SK-N-SH treated with all-trans-retinoic acid at 6 μM for 48 hours (cell line): ENCODE data around the gene ZNF627.
"Not testable (repeated sequence)": the region's sequence is repeated elsewhere in the genome, so short reads cannot be mapped to it uniquely, and the experiment has no call there.

Experiments
- ATAC-seq: fragments of 200-7000 bp; cut with Tn5 transposase; 3 replicates; pipeline ENCODE4 v1.9.1; 2020; ENCODE audit warnings: mild to moderate bottlenecking, moderate library complexity
- ARNTL ChIP-seq: fragments of 450-650 bp; formaldehyde crosslinking; IDR thresholded peaks from 2 replicates; pipeline ENCODE4 v1.5.0; 2020; ENCODE audit warnings: low read depth, mild to moderate bottlenecking, moderate library complexity, borderline replicate concordance
- BACH2 ChIP-seq: fragments of 250-450 bp; sonication (Bioruptor Pico); IDR thresholded peaks from 2 replicates; pipeline ENCODE4 v1.9.0; 2021; ENCODE audit warnings: mild to moderate bottlenecking, borderline replicate concordance
- CREB5 ChIP-seq: fragments of 250-450 bp; sonication (Bioruptor Pico); IDR thresholded peaks from 2 replicates; pipeline ENCODE4 v1.5.1; 2020; ENCODE audit warnings: low read depth, mild to moderate bottlenecking, moderate library complexity
- CSDC2 ChIP-seq: fragments of 250-450 bp; sonication (Bioruptor Pico); IDR thresholded peaks from 2 replicates; pipeline ENCODE4 v1.5.0; 2020; ENCODE audit warnings: mild to moderate bottlenecking, moderate library complexity
- ESRRG ChIP-seq: fragments of 250-450 bp; sonication (Bioruptor Pico); IDR thresholded peaks from 2 replicates; pipeline ENCODE4 v1.6.1; 2021; ENCODE audit warnings: mild to moderate bottlenecking
- GLIS3 ChIP-seq: fragments of 250-450 bp; sonication (Bioruptor Pico); IDR thresholded peaks from 2 replicates; pipeline ENCODE4 v1.5.0; 2020; ENCODE audit warnings: mild to moderate bottlenecking, moderate library complexity
- ISL1 ChIP-seq: fragments of 250-450 bp; sonication (Bioruptor Pico); IDR thresholded peaks from 2 replicates; pipeline ENCODE4 v2.1.2; 2022; ENCODE audit warnings: mild to moderate bottlenecking, moderate library complexity
- OSR1 ChIP-seq: fragments of 250-450 bp; sonication (Bioruptor Pico); IDR thresholded peaks from 2 replicates; pipeline ENCODE4 v1.8.0; 2022; ENCODE audit warnings: moderate library complexity, mild to moderate bottlenecking, inconsistent platforms
- PPARA ChIP-seq: fragments of 250-450 bp; sonication (Bioruptor Pico); IDR thresholded peaks from 2 replicates; pipeline ENCODE4 v1.5.0; 2020; ENCODE audit warnings: mild to moderate bottlenecking, borderline replicate concordance
- RARB ChIP-seq: fragments of 250-450 bp; sonication (Bioruptor Pico); IDR thresholded peaks from 2 replicates; pipeline ENCODE4 v1.8.0; 2021; ENCODE audit warnings: mild to moderate bottlenecking, moderate library complexity
- SNAI2 ChIP-seq: fragments of 250-450 bp; sonication (Bioruptor Pico); IDR thresholded peaks from 2 replicates; pipeline ENCODE4 v1.5.0; 2020; ENCODE audit warnings: mild to moderate bottlenecking, moderate library complexity
- TCF4 ChIP-seq: fragments of 250-450 bp; sonication (Bioruptor Pico); IDR thresholded peaks from 2 replicates; pipeline ENCODE4 v1.8.0; 2021; ENCODE audit warnings: mild to moderate bottlenecking, moderate library complexity, borderline replicate concordance
- TOX ChIP-seq: fragments of 250-450 bp; sonication (Bioruptor Pico); IDR thresholded peaks from 2 replicates; pipeline ENCODE4 v1.8.0; 2021; ENCODE audit warnings: mild to moderate bottlenecking, moderate library complexity, borderline replicate concordance
- ZC3H10 ChIP-seq: fragments of 250-450 bp; sonication (Bioruptor Pico); IDR thresholded peaks from 2 replicates; pipeline ENCODE4 v1.5.1; 2021; ENCODE audit warnings: mild to moderate bottlenecking, moderate library complexity
- ZFP3 ChIP-seq: fragments of 250-450 bp; sonication (Bioruptor Pico); IDR thresholded peaks from 2 replicates; pipeline ENCODE4 v1.5.0; 2020; ENCODE audit warnings: mild to moderate bottlenecking, moderate library complexity
- ZFP30 ChIP-seq: fragments of 450-650 bp; formaldehyde crosslinking; IDR thresholded peaks from 2 replicates; pipeline ENCODE4 v1.5.0; 2022; ENCODE audit warnings: mild to moderate bottlenecking, moderate library complexity
- ZNF565 ChIP-seq: fragments of 450-650 bp; formaldehyde crosslinking; conservative IDR thresholded peaks from 2 replicates; pipeline ENCODE4 v1.5.0; 2020; ENCODE audit warnings: low read depth, mild to moderate bottlenecking, moderate library complexity
- ZNF70 ChIP-seq: fragments of 450-650 bp; formaldehyde crosslinking; IDR thresholded peaks from 2 replicates; pipeline ENCODE4 v1.5.0; 2020; ENCODE audit warnings: mild to moderate bottlenecking, moderate library complexity
- ZNF8 ChIP-seq: fragments of 450-650 bp; formaldehyde crosslinking; IDR thresholded peaks from 2 replicates; pipeline ENCODE4 v1.5.0; 2020; ENCODE audit warnings: mild to moderate bottlenecking, moderate library complexity
- TF ChIP-seq, protein P1 (sequence below): fragments of 250-450 bp; sonication (Bioruptor Pico); IDR thresholded peaks from 2 replicates; pipeline ENCODE4 v1.5.1; 2021; ENCODE audit warnings: mild to moderate bottlenecking, moderate library complexity
- TF ChIP-seq, protein P2 (sequence below): fragments of 250-450 bp; sonication (Bioruptor Pico); IDR thresholded peaks from 2 replicates; pipeline ENCODE4 v1.8.0; 2020; ENCODE audit warnings: mild to moderate bottlenecking, moderate library complexity, borderline replicate concordance
- TF ChIP-seq, protein P3 (sequence below): fragments of 250-450 bp; sonication (Bioruptor Pico); IDR thresholded peaks from 2 replicates; pipeline ENCODE4 v1.8.0; 2021; ENCODE audit warnings: low read depth, mild to moderate bottlenecking, moderate library complexity, borderline replicate concordance

ZNF627 gene

GRCh38 chr19:11594084-11594483 lies 3.2 kb upstream of the ZNF627 start:
- TF ChIP-seq OSR1 (CRISPR knock-in tag): no peak
- TF ChIP-seq TCF4: no peak
- no peak for TF ChIP-seq ZFP30 (CRISPR knock-in tag)
- no peak for TF ChIP-seq CSDC2 (CRISPR knock-in tag)
- TF ChIP-seq GLIS3 (CRISPR knock-in tag): no peak
- ATAC-seq: no peak

GRCh38 chr19:11596156-11596555 lies 1.1 kb upstream of the ZNF627 start:
- ATAC-seq: no peak
- TF ChIP-seq ZFP3 (CRISPR knock-in tag) (no peak), ISL1 (CRISPR knock-in tag) (no peak)

- no peak for ATAC-seq
- TF ChIP-seq ZFP30 (CRISPR knock-in tag): no peak
- TF ChIP-seq TOX (CRISPR knock-in tag): no peak
- TF ChIP-seq RARB (CRISPR knock-in tag): no peak
- TF ChIP-seq, protein P1, sequence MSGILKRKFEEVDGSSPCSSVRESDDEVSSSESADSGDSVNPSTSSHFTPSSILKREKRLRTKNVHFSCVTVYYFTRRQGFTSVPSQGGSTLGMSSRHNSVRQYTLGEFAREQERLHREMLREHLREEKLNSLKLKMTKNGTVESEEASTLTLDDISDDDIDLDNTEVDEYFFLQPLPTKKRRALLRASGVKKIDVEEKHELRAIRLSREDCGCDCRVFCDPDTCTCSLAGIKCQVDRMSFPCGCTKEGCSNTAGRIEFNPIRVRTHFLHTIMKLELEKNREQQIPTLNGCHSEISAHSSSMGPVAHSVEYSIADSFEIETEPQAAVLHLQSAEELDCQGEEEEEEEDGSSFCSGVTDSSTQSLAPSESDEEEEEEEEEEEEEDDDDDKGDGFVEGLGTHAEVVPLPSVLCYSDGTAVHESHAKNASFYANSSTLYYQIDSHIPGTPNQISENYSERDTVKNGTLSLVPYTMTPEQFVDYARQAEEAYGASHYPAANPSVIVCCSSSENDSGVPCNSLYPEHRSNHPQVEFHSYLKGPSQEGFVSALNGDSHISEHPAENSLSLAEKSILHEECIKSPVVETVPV (CRISPR knock-in tag): no peak
- no peak for TF ChIP-seq BACH2 (CRISPR knock-in tag)
- no peak for TF ChIP-seq ZC3H10 (CRISPR knock-in tag)
- TF ChIP-seq TCF4: no peak
- TF ChIP-seq ZNF70 (CRISPR knock-in tag): no peak
- no peak for TF ChIP-seq ISL1 (CRISPR knock-in tag)
- no peak for TF ChIP-seq ESRRG (CRISPR knock-in tag)
- TF ChIP-seq GLIS3 (CRISPR knock-in tag): no peak
- TF ChIP-seq, protein P2, sequence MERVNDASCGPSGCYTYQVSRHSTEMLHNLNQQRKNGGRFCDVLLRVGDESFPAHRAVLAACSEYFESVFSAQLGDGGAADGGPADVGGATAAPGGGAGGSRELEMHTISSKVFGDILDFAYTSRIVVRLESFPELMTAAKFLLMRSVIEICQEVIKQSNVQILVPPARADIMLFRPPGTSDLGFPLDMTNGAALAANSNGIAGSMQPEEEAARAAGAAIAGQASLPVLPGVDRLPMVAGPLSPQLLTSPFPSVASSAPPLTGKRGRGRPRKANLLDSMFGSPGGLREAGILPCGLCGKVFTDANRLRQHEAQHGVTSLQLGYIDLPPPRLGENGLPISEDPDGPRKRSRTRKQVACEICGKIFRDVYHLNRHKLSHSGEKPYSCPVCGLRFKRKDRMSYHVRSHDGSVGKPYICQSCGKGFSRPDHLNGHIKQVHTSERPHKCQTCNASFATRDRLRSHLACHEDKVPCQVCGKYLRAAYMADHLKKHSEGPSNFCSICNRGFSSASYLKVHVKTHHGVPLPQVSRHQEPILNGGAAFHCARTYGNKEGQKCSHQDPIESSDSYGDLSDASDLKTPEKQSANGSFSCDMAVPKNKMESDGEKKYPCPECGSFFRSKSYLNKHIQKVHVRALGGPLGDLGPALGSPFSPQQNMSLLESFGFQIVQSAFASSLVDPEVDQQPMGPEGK: no peak
- TF ChIP-seq ARNTL: no peak
- no peak for TF ChIP-seq ZNF8
Observed at GRCh38 chr19:11598103-11598483, 810 bp downstream of the ZNF627 start.

- TF ChIP-seq TOX (CRISPR knock-in tag) (no peak), PPARA (CRISPR knock-in tag) (no peak), ZNF8 (no peak), OSR1 (CRISPR knock-in tag) (no peak), ZNF565 (CRISPR knock-in tag) (no peak), ISL1 (CRISPR knock-in tag) (no peak), ZFP3 (CRISPR knock-in tag) (no peak), ZC3H10 (CRISPR knock-in tag) (no peak), CREB5 (CRISPR knock-in tag) (no peak), TCF4 (no peak), GLIS3 (CRISPR knock-in tag) (no peak), BACH2 (CRISPR knock-in tag) (no peak), SNAI2 (CRISPR knock-in tag) (no peak), ARNTL (no peak), ZNF70 (CRISPR knock-in tag) (no peak), CSDC2 (CRISPR knock-in tag) (no peak)
- TF ChIP-seq, protein P1 (CRISPR knock-in tag): no peak
- TF ChIP-seq, protein P3, sequence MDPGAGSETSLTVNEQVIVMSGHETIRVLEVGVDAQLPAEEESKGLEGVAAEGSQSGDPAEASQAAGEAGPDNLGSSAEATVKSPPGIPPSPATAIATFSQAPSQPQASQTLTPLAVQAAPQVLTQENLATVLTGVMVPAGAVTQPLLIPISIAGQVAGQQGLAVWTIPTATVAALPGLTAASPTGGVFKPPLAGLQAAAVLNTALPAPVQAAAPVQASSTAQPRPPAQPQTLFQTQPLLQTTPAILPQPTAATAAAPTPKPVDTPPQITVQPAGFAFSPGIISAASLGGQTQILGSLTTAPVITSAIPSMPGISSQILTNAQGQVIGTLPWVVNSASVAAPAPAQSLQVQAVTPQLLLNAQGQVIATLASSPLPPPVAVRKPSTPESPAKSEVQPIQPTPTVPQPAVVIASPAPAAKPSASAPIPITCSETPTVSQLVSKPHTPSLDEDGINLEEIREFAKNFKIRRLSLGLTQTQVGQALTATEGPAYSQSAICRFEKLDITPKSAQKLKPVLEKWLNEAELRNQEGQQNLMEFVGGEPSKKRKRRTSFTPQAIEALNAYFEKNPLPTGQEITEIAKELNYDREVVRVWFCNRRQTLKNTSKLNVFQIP (CRISPR knock-in tag): no peak
- TF ChIP-seq, all 23 proteins: peak for 0
- no peak for ATAC-seq
Observed at GRCh38 chr19:11598746-11599145, 1.5 kb downstream of the ZNF627 start.

DNA sequence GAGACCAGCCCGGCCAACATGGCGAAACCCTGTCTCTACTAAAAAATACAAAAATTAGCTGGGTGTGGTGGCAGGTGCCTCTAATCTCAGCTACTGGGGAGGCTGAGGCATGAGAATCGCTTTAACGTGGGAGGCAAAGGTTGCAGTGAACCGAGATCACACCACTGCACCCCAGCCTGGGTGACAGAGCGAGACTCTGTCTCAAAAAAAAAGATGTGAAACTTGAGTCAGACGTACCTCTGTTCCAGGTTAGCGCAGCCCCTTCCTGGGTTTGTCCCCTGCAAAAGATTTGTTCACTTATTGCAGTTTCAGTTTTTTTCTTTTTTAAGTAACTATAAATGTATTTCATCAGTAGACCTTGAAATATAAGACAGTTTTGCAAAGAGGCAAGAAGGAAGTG lies 2.4 kb downstream of the ZNF627 start:
- not testable (repeated sequence) for ATAC-seq
